ENCODE measurements around the gene RAB38. TPM values are rescaled to one million over a fixed set of nuclear protein-coding genes. Genes with fewer than 3 reads are reported as not detected.

The RAB38 gene
- total RNA-seq, 1 donor from 2014 or later = 8.1 TPM

- Mint-ChIP-seq H3K9me3 (peaks cover 9% of the 10 kb centered on the region), H3K27ac (no peak overlapping the region), H3K4me1 (no peaks in the 10 kb centered on the region), H3K36me3 (peaks cover 13% of the 10 kb centered on the region), H3K4me3 (no peak overlapping the region), H3K27me3 (ENCODE audit: insufficient read depth, low read depth) (no peaks in the 10 kb centered on the region)
- Histone ChIP-seq H3K79me2 (ENCODE audit: low read depth) (no peaks in the 10 kb centered on the region), H4K20me1 (ENCODE audit: low read depth) (no peaks in the 10 kb centered on the region), H3K27me3 (no peaks in the 10 kb centered on the region), H3K9me3 (ENCODE audit: low read depth) (no peaks in the 10 kb centered on the region), H2AFZ (replicated peaks) (no peak overlapping the region), H3K4me2 (no peak overlapping the region), H3K4me1 (peaks cover 8% of the 10 kb centered on the region), H3K27ac (no peak overlapping the region), H3F3A (ENCODE audit: low read depth) (peaks cover 7% of the 10 kb centered on the region), H3K36me3 (no peaks in the 10 kb centered on the region), H3K9ac (no peak overlapping the region), H3K4me3 (no peak overlapping the region)
- no peak for DNase-seq (ENCODE audit: low spot score)
- TF ChIP-seq EZH2 (IDR thresholded peaks at IDR 0.05) (no peak), EZH2phosphoT487 (IDR thresholded peaks at IDR 0.05) (no peak)
- TF ChIP-seq, protein P1, sequence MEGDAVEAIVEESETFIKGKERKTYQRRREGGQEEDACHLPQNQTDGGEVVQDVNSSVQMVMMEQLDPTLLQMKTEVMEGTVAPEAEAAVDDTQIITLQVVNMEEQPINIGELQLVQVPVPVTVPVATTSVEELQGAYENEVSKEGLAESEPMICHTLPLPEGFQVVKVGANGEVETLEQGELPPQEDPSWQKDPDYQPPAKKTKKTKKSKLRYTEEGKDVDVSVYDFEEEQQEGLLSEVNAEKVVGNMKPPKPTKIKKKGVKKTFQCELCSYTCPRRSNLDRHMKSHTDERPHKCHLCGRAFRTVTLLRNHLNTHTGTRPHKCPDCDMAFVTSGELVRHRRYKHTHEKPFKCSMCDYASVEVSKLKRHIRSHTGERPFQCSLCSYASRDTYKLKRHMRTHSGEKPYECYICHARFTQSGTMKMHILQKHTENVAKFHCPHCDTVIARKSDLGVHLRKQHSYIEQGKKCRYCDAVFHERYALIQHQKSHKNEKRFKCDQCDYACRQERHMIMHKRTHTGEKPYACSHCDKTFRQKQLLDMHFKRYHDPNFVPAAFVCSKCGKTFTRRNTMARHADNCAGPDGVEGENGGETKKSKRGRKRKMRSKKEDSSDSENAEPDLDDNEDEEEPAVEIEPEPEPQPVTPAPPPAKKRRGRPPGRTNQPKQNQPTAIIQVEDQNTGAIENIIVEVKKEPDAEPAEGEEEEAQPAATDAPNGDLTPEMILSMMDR (IDR thresholded peaks at IDR 0.05) = no peak
Observed at GRCh38 chr11:88151709-88152265, 23.5 kb downstream of the RAB38 start.

- Histone ChIP-seq H3K4me2 (no peak overlapping the region), H2AFZ (replicated peaks) (no peak overlapping the region), H3K36me3 (no peaks in the 10 kb centered on the region), H3K27me3 (no peaks in the 10 kb centered on the region), H3K4me1 (peaks cover 8% of the 10 kb centered on the region), H3K4me3 (no peak overlapping the region), H3K79me2 (ENCODE audit: low read depth) (no peaks in the 10 kb centered on the region), H4K20me1 (ENCODE audit: low read depth) (no peaks in the 10 kb centered on the region), H3K9ac (no peak overlapping the region), H3K27ac (no peak overlapping the region), H3K9me3 (ENCODE audit: low read depth) (no peaks in the 10 kb centered on the region), H3F3A (ENCODE audit: low read depth) (peaks cover 7% of the 10 kb centered on the region)
- Mint-ChIP-seq H3K4me3 (no peak overlapping the region), H3K27ac (no peak overlapping the region), H3K4me1 (no peaks in the 10 kb centered on the region), H3K9me3 (peaks cover 3% of the 10 kb centered on the region), H3K36me3 (peaks cover 21% of the 10 kb centered on the region), H3K27me3 (ENCODE audit: insufficient read depth, low read depth) (no peaks in the 10 kb centered on the region)
- DNase-seq (ENCODE audit: low spot score) = no peak
- no peak for TF ChIP-seq EZH2phosphoT487 (IDR thresholded peaks at IDR 0.05)
Observed at GRCh38 chr11:88146106-88146505, 29.1 kb downstream of the RAB38 start.

GRCh38 chr11:88139865-88140264 is 35.4 kb downstream of the RAB38 start:
- H3K27ac ChIP-seq = no peak overlapping the region
- TF ChIP-seq EZH2phosphoT487 (IDR thresholded peaks at IDR 0.05) = no peak
- TF ChIP-seq EZH2 (IDR thresholded peaks at IDR 0.05) = no peak
- TF ChIP-seq, protein P1 (IDR thresholded peaks at IDR 0.05) = no peak
- no peaks in the 10 kb centered on the region for H3K27me3 ChIP-seq
- H3K4me3 Mint-ChIP-seq = no peak overlapping the region
- H3K9me3 Mint-ChIP-seq = no peaks in the 10 kb centered on the region
- no peaks in the 10 kb centered on the region for H3K9me3 ChIP-seq (ENCODE audit: low read depth)
- H3K9ac ChIP-seq = no peak overlapping the region
- no peak overlapping the region for H2AFZ ChIP-seq (replicated peaks)
- H3K79me2 ChIP-seq (ENCODE audit: low read depth) = no peaks in the 10 kb centered on the region
- H3F3A ChIP-seq (ENCODE audit: low read depth) = no peaks in the 10 kb centered on the region
- H3K36me3 Mint-ChIP-seq = peaks cover 4% of the 10 kb centered on the region
- H3K27me3 Mint-ChIP-seq (ENCODE audit: insufficient read depth, low read depth) = peaks cover 5% of the 10 kb centered on the region
- H3K4me3 ChIP-seq = no peak overlapping the region
- H3K4me2 ChIP-seq = no peak overlapping the region
- H4K20me1 ChIP-seq (ENCODE audit: low read depth) = no peaks in the 10 kb centered on the region
- peaks cover 8% of the 10 kb centered on the region for H3K4me1 Mint-ChIP-seq
- H3K27ac Mint-ChIP-seq = no peak overlapping the region
- no peaks in the 10 kb centered on the region for H3K36me3 ChIP-seq
- H3K4me1 ChIP-seq = no peaks in the 10 kb centered on the region
- no peak for DNase-seq (ENCODE audit: low spot score)

DNA sequence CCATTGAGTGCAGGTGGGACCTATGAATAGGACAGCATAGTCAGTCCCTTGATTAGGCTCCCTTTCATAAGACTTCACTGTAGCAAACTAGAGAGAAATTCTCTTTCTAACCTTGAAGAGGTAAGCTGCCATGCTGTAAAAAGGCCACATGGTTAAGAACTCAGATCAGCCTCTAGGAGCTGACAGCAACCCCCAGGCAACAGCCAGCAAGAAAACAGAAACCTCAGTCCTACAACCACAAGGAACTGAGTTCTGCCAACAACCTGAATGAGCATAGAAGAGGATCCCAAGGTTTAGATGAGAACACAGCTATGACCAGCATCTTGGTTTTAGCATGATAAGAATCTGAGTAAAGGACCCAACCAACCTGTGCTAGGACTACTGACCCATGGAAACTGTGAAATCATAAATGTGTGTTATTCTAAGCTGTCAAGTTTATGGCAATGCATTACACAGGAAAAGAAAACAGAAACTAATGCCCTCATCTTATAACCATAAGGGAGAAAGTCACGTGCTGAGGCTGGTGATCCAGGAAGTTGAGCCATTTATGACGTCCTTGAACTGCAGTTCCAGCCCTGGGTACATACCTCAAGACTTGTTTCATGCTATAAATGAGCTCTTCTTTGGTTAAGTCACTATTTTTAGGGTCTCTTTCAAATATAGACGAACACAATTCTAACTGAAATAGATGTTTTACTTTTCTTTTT is 43.3 kb downstream of the RAB38 start:
- TF ChIP-seq EZH2 (IDR thresholded peaks at IDR 0.05) = no peak
- TF ChIP-seq, protein P1 (IDR thresholded peaks at IDR 0.05) = no peak
- no peak for TF ChIP-seq EZH2phosphoT487 (IDR thresholded peaks at IDR 0.05)
- H3K79me2 ChIP-seq (ENCODE audit: low read depth) = no peaks in the 10 kb centered on the region
- no peaks in the 10 kb centered on the region for H3K36me3 ChIP-seq
- H3K4me2 ChIP-seq = no peak overlapping the region
- Mint-ChIP-seq H3K27me3 (ENCODE audit: insufficient read depth, low read depth) (no peaks in the 10 kb centered on the region), H3K9me3 (no peaks in the 10 kb centered on the region), H3K27ac (no peak overlapping the region), H3K4me3 (no peak overlapping the region), H3K36me3 (no peaks in the 10 kb centered on the region), H3K4me1 (no peaks in the 10 kb centered on the region)
- no peaks in the 10 kb centered on the region for H3K27me3 ChIP-seq
- no peaks in the 10 kb centered on the region for H3K9me3 ChIP-seq (ENCODE audit: low read depth)
- no peak for DNase-seq (ENCODE audit: low spot score)
- H3K9ac ChIP-seq = no peak overlapping the region
- no peak overlapping the region for H2AFZ ChIP-seq (replicated peaks)
- H3K27ac ChIP-seq = no peak overlapping the region
- no peaks in the 10 kb centered on the region for H4K20me1 ChIP-seq (ENCODE audit: low read depth)
- no peaks in the 10 kb centered on the region for H3K4me1 ChIP-seq
- no peak overlapping the region for H3K4me3 ChIP-seq
- no peaks in the 10 kb centered on the region for H3F3A ChIP-seq (ENCODE audit: low read depth)

Measured in neural progenitor cell (in vitro differentiated cells).